HG02763 (cell line): ENCODE measurements around the gene CTSV.
"Not testable (repeated sequence)": the region's sequence is repeated elsewhere in the genome, so short reads cannot be mapped to it uniquely, and the experiment has no call there.

Experiments used
- ATAC-seq: cut with Tn5 transposase; IDR thresholded peaks from one replicate; pipeline ENCODE4 v1.9.1; 2021; ENCODE audit warnings: mild to moderate bottlenecking, moderate library complexity; ENCODE audit not compliant: unreplicated experiment

Gene CTSV

GRCh38 chr9:97045300-97045699 is 6.4 kb upstream of the CTSV start:
- no peak for ATAC-seq

- ATAC-seq: no peak
Observed at GRCh38 chr9:97041898-97042297, 3.0 kb upstream of the CTSV start.

DNA sequence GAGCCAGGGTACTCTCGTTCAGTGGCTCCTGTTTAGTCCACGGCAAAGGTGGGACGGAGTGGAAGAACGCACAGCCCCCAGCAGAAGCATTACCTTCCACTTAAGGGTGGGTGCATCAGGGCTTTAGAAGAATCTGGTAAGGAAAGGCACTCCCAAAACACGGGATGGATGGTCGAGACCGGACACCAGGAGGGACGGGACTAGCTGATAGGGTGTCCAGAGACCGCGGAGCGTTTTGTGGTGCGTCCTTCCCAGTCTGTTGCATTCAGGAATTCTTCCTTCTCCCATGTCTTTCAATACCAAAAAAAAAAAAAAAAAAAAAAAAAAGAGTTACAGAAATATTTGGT is 545 bp upstream of the CTSV start:
- no peak for ATAC-seq

- not testable (repeated sequence) for ATAC-seq
Observed at GRCh38 chr9:97023505-97023904, 15.4 kb downstream of the CTSV start.

GRCh38 chr9:97013151-97014132 is 25.5 kb downstream of the CTSV start:
- peak; percentile 79 for ATAC-seq

DNA sequence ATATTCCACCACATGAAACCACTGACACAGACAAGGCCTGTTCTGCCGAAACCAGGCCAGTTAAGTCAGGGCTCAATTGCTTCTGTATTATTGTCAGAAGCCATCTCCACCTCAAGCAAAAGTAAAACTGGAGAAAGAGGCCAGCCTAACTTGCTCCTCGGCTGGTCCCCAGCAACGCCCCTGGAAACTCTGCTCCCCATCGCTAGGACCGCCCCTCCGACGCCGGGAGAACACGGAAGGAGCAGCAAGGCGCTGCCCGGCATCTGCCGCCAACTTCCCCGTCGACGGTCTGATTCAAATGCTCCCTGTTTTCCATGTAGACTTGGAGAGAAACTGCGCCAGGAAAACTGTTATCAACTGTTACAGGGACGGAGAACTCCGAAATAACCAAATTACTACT is 26.3 kb downstream of the CTSV start:
- ATAC-seq: peak; percentile 73

- not testable (repeated sequence) for ATAC-seq
Observed at GRCh38 chr9:97002195-97002594, 36.7 kb downstream of the CTSV start.

DNA sequence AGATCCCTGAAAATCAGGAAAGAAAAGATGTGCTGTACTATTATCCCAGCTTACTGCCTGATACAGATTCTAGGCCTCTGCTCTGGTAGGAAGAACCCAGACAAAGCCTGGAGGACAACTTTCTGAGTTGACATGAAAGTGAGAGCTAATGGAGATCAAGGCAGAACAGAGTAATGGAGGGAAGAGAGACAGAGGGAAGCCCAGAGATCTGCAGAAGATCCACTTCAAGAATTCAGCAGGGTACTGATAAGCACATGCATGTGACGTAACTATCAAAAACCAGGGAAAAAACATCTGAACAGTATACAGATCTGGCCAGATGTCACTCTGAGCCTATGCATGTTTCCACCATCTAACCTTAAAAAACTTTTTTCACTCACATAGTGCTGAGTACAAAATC is 37.6 kb downstream of the CTSV start:
- ATAC-seq: not testable (repeated sequence)

DNA sequence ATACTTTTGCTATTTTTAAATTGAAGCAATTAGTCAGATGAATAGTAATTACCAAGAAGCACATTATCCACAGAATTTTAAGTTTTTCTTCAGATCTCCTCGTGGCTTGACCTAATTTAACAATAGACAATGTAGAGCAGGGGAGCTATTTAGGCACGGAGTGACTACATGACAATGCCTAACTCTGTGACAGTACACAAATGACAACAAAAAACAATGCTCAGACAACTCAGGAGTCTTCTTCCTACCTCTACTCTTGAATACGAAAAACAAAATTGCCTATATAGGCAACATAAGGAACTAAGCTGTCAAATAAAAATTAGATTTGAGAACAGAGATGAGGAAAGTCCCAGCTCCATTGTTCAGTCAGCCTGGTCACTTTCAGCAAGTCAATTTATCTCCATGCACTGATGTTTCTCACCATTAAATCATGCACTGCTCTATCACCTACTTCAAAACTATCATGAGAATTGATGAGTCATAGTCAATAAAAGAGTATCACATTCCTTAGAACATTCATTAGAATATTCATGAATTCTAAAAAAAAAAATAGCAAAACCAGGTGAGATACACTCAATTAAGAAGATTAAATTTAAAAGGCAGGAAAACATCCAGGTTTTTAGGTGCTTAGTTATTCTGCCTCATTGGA is 38.7 kb downstream of the CTSV start:
- ATAC-seq: not testable (repeated sequence)

GRCh38 chr9:96999733-97000132 is 39.2 kb downstream of the CTSV start:
- not testable (repeated sequence) for ATAC-seq

GRCh38 chr9:96997009-96997701 is 41.8 kb downstream of the CTSV start:
- ATAC-seq: not testable (repeated sequence)

- not testable (repeated sequence) for ATAC-seq
Observed at GRCh38 chr9:96994531-96995016, 44.4 kb downstream of the CTSV start.

- ATAC-seq: not testable (repeated sequence)
Observed at GRCh38 chr9:96992303-96992702, 46.6 kb downstream of the CTSV start.

- not testable (repeated sequence) for ATAC-seq
Observed at GRCh38 chr9:96989747-96990318, 49.1 kb downstream of the CTSV start.

- ATAC-seq: not testable (repeated sequence)
Observed at GRCh38 chr9:96984887-96985286, 54.1 kb downstream of the CTSV start.

GRCh38 chr9:96984139-96984538 is 54.8 kb downstream of the CTSV start:
- ATAC-seq: not testable (repeated sequence)

DNA sequence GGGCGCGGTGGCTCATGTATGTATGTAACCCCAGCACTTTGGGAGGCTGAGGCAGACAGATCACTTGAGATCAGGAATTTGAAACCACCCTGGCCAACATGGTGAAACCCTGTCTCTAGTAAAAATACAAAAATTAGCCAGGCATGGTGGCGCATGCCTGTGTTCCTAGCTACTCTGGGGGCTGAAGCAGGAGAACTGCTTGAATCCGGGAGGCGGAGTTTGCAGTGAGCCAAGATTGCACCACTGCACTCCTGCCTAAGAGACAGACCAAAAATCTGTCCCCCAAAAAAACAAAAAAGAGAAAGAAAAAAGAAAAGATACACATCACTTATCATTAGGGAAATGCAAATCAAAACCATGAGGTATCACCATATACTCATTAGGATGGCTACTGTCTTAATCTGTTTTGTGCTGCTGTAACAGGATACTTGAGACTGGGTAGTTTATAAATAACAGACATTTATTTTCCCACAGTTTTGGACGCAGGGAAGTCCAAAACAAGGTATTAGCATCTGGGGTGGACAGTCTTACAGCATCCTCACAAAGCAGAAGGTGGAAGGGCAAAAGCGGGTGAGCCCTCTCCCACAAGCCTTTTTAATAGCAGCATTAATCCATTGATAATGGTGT is 55.3 kb downstream of the CTSV start:
- not testable (repeated sequence) for ATAC-seq
